Keratinocyte (primary cell): Measurements from ENCODE around the gene GRAMD4. TPM values are rescaled to one million over a fixed set of nuclear protein-coding genes. Genes with fewer than 3 reads are reported as not detected.

ENCODE experiments used
- DNase-seq: peaks from one replicate; pipeline ENCODE4 v3.0.0-alpha.2; 2011; ENCODE audit warnings: low read depth, missing footprints, low spot score
- FAIRE-seq: peaks from 2 replicates; lab custom pipeline; 2011; peaks lifted over from hg19 to GRCh38; lab: Jason Lieb, UNC
- H2AFZ ChIP-seq: 2 replicates; pipeline ENCODE4 v1.6.0; 2012; ENCODE audit warnings: low read length, control low read depth, inconsistent platforms; ENCODE audit not compliant: control insufficient read depth
- H3K27ac ChIP-seq: 2 replicates; pipeline ENCODE4 v1.5.1; 2011; ENCODE audit warnings: low read length; ENCODE audit not compliant: control insufficient read depth, insufficient read depth
- H3K27me3 ChIP-seq: 3 replicates; pipeline ENCODE4 v1.6.0; 2011; ENCODE audit warnings: low read length; ENCODE audit not compliant: control insufficient read depth, insufficient read depth; ENCODE audit errors: extremely low read depth
- H3K36me3 ChIP-seq, 2 experiments: 2 replicates in 1 of 2; 3 replicates in 1 of 2; pipeline ENCODE4 v1.5.1; 2011; ENCODE audit warnings: low read length in 2 of 2, mild to moderate bottlenecking in 1 of 2; ENCODE audit not compliant: control insufficient read depth in 2 of 2, insufficient read depth in 2 of 2; ENCODE audit errors: extremely low read depth in 1 of 2
- H3K4me1 ChIP-seq: 3 replicates; pipeline ENCODE4 v1.5.1; 2011; ENCODE audit warnings: low read length; ENCODE audit not compliant: control insufficient read depth, insufficient read depth; ENCODE audit errors: extremely low read depth
- H3K4me2 ChIP-seq: 3 replicates; pipeline ENCODE4 v1.6.0; 2011; ENCODE audit warnings: low read depth, low read length; ENCODE audit not compliant: control insufficient read depth, insufficient read depth; ENCODE audit errors: extremely low read depth
- H3K4me3 ChIP-seq, 3 experiments: fragments of 200-600 bp in 1 of 3; sonication (generic) in 1 of 3; 2 replicates in 2 of 3; 3 replicates in 1 of 3; pipeline ENCODE4 v1.5.1; 2011 to 2016; ENCODE audit warnings: low read length in 3 of 3, mild to moderate bottlenecking in 3 of 3, control low read depth in 2 of 3, inconsistent platforms in 1 of 3, low read depth in 1 of 3, mixed read lengths in 1 of 3, mixed run types in 1 of 3, moderate library complexity in 1 of 3; ENCODE audit not compliant: control insufficient read depth in 2 of 3, insufficient read depth in 2 of 3; ENCODE audit errors: extremely low read depth in 1 of 3
- H3K79me2 ChIP-seq: 2 replicates; pipeline ENCODE4 v1.6.0; 2012; ENCODE audit warnings: low read length; ENCODE audit not compliant: control insufficient read depth, insufficient read depth
- H3K9ac ChIP-seq: 3 replicates; pipeline ENCODE4 v1.6.0; 2011; ENCODE audit warnings: low read length; ENCODE audit not compliant: control insufficient read depth, insufficient read depth; ENCODE audit errors: extremely low read depth
- H3K9me1 ChIP-seq: 3 replicates; pipeline ENCODE4 v1.6.0; 2011; ENCODE audit warnings: low read length; ENCODE audit not compliant: control insufficient read depth, insufficient read depth; ENCODE audit errors: extremely low read depth
- H3K9me3 ChIP-seq: 2 replicates; pipeline ENCODE4 v1.5.1; 2012; ENCODE audit warnings: low read depth, low read length; ENCODE audit not compliant: control insufficient read depth
- H4K20me1 ChIP-seq: 3 replicates; pipeline ENCODE4 v1.6.0; 2011; ENCODE audit warnings: low read length; ENCODE audit not compliant: control insufficient read depth, insufficient read depth; ENCODE audit errors: extremely low read depth
- CTCF ChIP-seq, 3 experiments: IDR thresholded peaks in 1 of 3; conservative IDR thresholded peaks in 1 of 3; optimal IDR thresholded peaks in 1 of 3; 2 replicates in 2 of 3; 3 replicates in 1 of 3; pipeline versions ENCODE3 to v1.5.1; 2011; ENCODE audit warnings: low read length in 3 of 3, mild to moderate bottlenecking in 3 of 3, moderate library complexity in 2 of 3, control low read depth in 1 of 3, inconsistent platforms in 1 of 3; ENCODE audit not compliant: insufficient read depth in 2 of 3; ENCODE audit errors: extremely low read depth in 1 of 3
- EZH2 ChIP-seq: IDR thresholded peaks from one replicate; pipeline ENCODE4 v1.6.1; 2012; ENCODE audit warnings: inconsistent platforms, mild to moderate bottlenecking, low read length, moderate library complexity
- dilution Hi-C: fragments of 300-500 bp; cut with MboI; formaldehyde crosslinking; loops from one replicate; pipeline ENCODE4 v1.7.0; 2020; ENCODE audit warnings: low sequenced_read_pairs; ENCODE audit not compliant: extremely low pct_ligation_motif_present
- polyA plus RNA-seq, 5 experiments: library from polyadenylated mRNA; depleted of rRNA in 3 of 5; stranded (reverse) in 3 of 5; stranded (forward) in 1 of 5; unstranded in 1 of 5; fragments of >200 nt; gene quantifications; 1 replicate in 1 of 5; 2 replicates in 3 of 5; 3 replicates in 1 of 5; pipeline versions ENCODE4 v1.2.1 to v1.2.3, GENCODE V29; 2011 to 2012; ENCODE audit warnings: missing spikeins in 2 of 5, low read depth in 1 of 5, low replicate concordance in 1 of 5

Gene GRAMD4
- polyA plus RNA-seq, 1 donor (not counting 4 experiments of a cell fraction or from before 2014, with no cell fraction given) = 17.3 TPM

GRCh38 chr22:46618667-46619066, 1.5 kb upstream of the GRAMD4 start:
- H4K20me1 ChIP-seq = no peaks in the 10 kb centered on the region
- no peaks in the 10 kb centered on the region for H3K36me3 ChIP-seq
- no peak overlapping the region for H2AFZ ChIP-seq
- no peaks in the 10 kb centered on the region for H3K27me3 ChIP-seq
- H3K9me3 ChIP-seq = no peaks in the 10 kb centered on the region
- FAIRE-seq = no peak
- H3K79me2 ChIP-seq = no peaks in the 10 kb centered on the region
- dilution Hi-C loops = no loop called here
- no peak overlapping the region for H3K27ac ChIP-seq
- no peak overlapping the region for H3K9ac ChIP-seq
- peaks cover 7% of the 10 kb centered on the region for H3K4me1 ChIP-seq
- TF ChIP-seq EZH2 (no peak), CTCF (optimal IDR thresholded peaks at IDR 0.05 in 1 of 3, IDR thresholded peaks at IDR 0.05 in 1 of 3, conservative IDR thresholded peaks at IDR 0.05 in 1 of 3; ENCODE audit: extremely low read depth in 1 of 3, insufficient read depth in 2 of 3, low read length in 3 of 3) (no peak)
- DNase-seq = no peak
- H3K4me3 ChIP-seq = no peak overlapping the region
- H3K9me1 ChIP-seq = no peaks in the 10 kb centered on the region
- no peak overlapping the region for H3K4me2 ChIP-seq

DNA sequence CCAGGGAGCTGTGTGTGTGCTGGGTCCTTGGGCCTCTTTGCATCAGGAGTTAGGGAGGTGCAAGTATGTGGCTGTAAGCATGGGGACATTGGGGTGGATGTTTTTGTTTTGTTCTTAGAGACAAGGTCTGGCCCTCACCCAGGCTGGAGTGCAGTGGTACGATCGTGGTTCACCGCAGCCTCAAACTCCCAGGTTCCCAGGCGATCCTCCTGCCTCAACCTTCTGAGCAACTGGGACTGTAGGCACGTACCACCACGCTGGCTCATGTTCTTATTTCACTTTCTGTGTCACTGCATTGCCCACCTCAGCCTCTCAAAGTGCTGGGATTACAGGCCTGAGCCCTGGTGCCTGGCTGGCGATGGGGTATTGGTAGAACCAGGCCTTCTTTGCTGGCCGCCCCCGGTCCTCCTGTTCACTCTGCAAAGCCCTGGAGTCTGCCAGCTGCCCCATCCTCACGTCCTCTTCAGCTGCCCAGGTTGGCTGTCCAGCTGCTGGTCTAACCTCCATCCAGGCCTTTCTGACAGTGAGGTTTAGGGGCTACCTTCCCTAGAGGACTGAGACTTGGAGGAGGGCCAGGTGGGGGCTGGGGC, 851 bp upstream of the GRAMD4 start:
- H3K9ac ChIP-seq = no peak overlapping the region
- no peaks in the 10 kb centered on the region for H3K27me3 ChIP-seq
- no peak overlapping the region for H2AFZ ChIP-seq
- no peaks in the 10 kb centered on the region for H3K9me1 ChIP-seq
- no peaks in the 10 kb centered on the region for H3K79me2 ChIP-seq
- H3K36me3 ChIP-seq = no peaks in the 10 kb centered on the region
- TF ChIP-seq EZH2 (no peak), CTCF (optimal IDR thresholded peaks at IDR 0.05 in 1 of 3, IDR thresholded peaks at IDR 0.05 in 1 of 3, conservative IDR thresholded peaks at IDR 0.05 in 1 of 3; ENCODE audit: extremely low read depth in 1 of 3, insufficient read depth in 2 of 3, low read length in 3 of 3) (no peak)
- FAIRE-seq = no peak
- DNase-seq = no peak
- H3K9me3 ChIP-seq = no peaks in the 10 kb centered on the region
- H3K4me2 ChIP-seq = no peak overlapping the region
- H4K20me1 ChIP-seq = no peaks in the 10 kb centered on the region
- H3K4me3 ChIP-seq = no peak overlapping the region
- no peak overlapping the region for H3K27ac ChIP-seq
- H3K4me1 ChIP-seq = peaks cover 7% of the 10 kb centered on the region
- dilution Hi-C loops = no loop called here
